WERI-Rb-1 (cell line): Measurements from ENCODE around the gene MNX1.

Experiments used
- DNase-seq: peaks from one replicate; pipeline ENCODE4 v3.0.0-alpha.2; 2020
- H3K27ac ChIP-seq: fragments of 250-450 bp; sonication (Bioruptor Pico); 2 replicates; pipeline ENCODE4 v1.5.1; 2020; ENCODE audit warnings: mild to moderate bottlenecking, moderate library complexity
- H3K27me3 ChIP-seq: fragments of 250-450 bp; sonication (Bioruptor Pico); 2 replicates; pipeline ENCODE4 v1.5.1; 2021; ENCODE audit warnings: mild to moderate bottlenecking, low read depth, moderate library complexity; ENCODE audit not compliant: insufficient read depth, severe bottlenecking
- H3K36me3 ChIP-seq: fragments of 250-450 bp; sonication (Bioruptor Pico); 2 replicates; pipeline ENCODE4 v1.5.1; 2020; ENCODE audit warnings: mild to moderate bottlenecking, moderate library complexity
- H3K4me3 ChIP-seq: 2 replicates; pipeline ENCODE4 v1.5.1; 2011; ENCODE audit warnings: low read depth, mild to moderate bottlenecking, control low read depth, low read length
- H3K9me3 ChIP-seq: fragments of 250-450 bp; sonication (Bioruptor Pico); 2 replicates; pipeline ENCODE4 v1.5.1; 2021; ENCODE audit warnings: mild to moderate bottlenecking, moderate library complexity; ENCODE audit not compliant: severe bottlenecking
- CTCF ChIP-seq: IDR thresholded peaks from 2 replicates; pipeline ENCODE4 v1.5.1; 2011; ENCODE audit warnings: low read depth, mild to moderate bottlenecking, control low read depth, inconsistent platforms, low read length

The MNX1 gene

GRCh38 chr7:157035979-157036378, 25.5 kb upstream of the MNX1 start:
- Histone ChIP-seq H3K27me3 (no peaks in the 10 kb centered on the region), H3K36me3 (no peaks in the 10 kb centered on the region), H3K4me3 (no peak overlapping the region), H3K9me3 (peaks cover 5% of the 10 kb centered on the region), H3K27ac (no peak overlapping the region)
- DNase-seq, result no peak
- no peak for TF ChIP-seq CTCF

- H3K27ac ChIP-seq, result no peak overlapping the region
- H3K9me3 ChIP-seq, result peaks cover 5% of the 10 kb centered on the region
- DNase-seq, result no peak
- no peak overlapping the region for H3K4me3 ChIP-seq
- no peaks in the 10 kb centered on the region for H3K27me3 ChIP-seq
- TF ChIP-seq CTCF, result no peak
- H3K36me3 ChIP-seq, result no peaks in the 10 kb centered on the region
Measured at GRCh38 chr7:157035302-157035701, 24.8 kb upstream of the MNX1 start.

- no peak overlapping the region for H3K27ac ChIP-seq
- no peaks in the 10 kb centered on the region for H3K27me3 ChIP-seq
- no peak for TF ChIP-seq CTCF
- peaks cover 5% of the 10 kb centered on the region for H3K9me3 ChIP-seq
- DNase-seq, result no peak
- no peaks in the 10 kb centered on the region for H3K36me3 ChIP-seq
- H3K4me3 ChIP-seq, result no peak overlapping the region
Measured at GRCh38 chr7:157033483-157034473, 23.3 kb upstream of the MNX1 start.

GRCh38 chr7:157032644-157033482, 22.4 kb upstream of the MNX1 start:
- Histone ChIP-seq H3K36me3 (no peaks in the 10 kb centered on the region), H3K27me3 (no peaks in the 10 kb centered on the region), H3K4me3 (no peak overlapping the region), H3K27ac (no peak overlapping the region), H3K9me3 (peaks cover 5% of the 10 kb centered on the region)
- no peak for TF ChIP-seq CTCF
- no peak for DNase-seq

GRCh38 chr7:157032128-157032527, 21.7 kb upstream of the MNX1 start:
- DNase-seq, result no peak
- H3K9me3 ChIP-seq, result peaks cover 5% of the 10 kb centered on the region
- no peak overlapping the region for H3K4me3 ChIP-seq
- no peak overlapping the region for H3K27ac ChIP-seq
- H3K36me3 ChIP-seq, result no peaks in the 10 kb centered on the region
- no peaks in the 10 kb centered on the region for H3K27me3 ChIP-seq
- TF ChIP-seq CTCF, result no peak
